ENCODE data around the gene CBX7. TPM values are rescaled to one million over a fixed set of nuclear protein-coding genes. Genes with fewer than 3 reads are reported as not detected.
A peak's percentile ranks its signal among the peaks of the same experiment; 100 is the strongest.

Gene CBX7
- total RNA-seq, 1 donor: 14.5 TPM

DNA sequence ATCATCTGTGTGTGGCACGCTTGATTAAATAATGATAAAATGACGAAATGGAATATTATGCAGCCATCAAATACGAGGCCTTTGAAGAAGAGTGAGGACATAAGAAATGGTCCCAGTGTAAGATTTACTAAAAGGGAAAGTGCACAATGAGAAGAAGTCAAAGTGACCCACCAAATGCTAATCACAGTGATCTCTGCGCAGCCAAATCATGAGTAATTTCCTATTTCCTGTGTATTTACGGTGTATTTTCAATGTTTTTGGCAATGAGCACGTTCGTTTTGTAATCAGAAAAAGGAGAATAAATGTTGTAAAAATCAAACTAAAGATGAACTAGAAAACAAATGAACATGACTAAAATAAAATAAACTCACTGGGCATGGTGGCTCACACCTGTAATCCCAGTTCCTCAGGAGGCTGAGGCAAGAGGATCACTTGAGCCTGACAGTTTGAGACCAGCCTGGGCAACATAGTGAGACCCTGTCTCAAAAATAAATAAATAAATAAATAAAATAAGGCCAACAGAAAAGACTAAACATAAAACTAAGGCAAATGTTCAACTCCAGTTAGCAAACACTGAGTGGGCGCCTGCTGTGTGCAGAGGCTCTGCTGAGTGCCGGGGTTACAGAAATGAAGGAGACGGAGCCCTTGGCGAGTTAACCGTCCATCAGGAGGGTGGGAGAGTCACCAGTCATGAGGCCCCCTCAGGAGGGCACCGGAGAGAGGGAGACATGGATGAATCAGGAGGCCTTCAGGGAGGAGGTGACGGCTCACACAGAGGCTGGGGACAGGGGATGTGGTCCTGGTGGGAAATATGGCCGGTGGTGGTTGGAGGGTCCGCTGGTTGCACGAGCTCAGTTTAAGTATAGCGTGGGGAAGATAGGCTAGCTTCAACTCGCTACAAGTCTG, 26.0 kb upstream of the CBX7 start:
- no peaks in the 10 kb centered on the region for H3K36me3 ChIP-seq (ENCODE audit: insufficient read depth, low read length)
- peaks cover 5% of the 10 kb centered on the region for H3K9me3 ChIP-seq (ENCODE audit: low read depth, low read length)
- no peaks in the 10 kb centered on the region for H3K79me2 ChIP-seq (ENCODE audit: insufficient read depth, low read length)
- H3K4me1 ChIP-seq (ENCODE audit: insufficient read depth, low read length): peaks cover 38% of the 10 kb centered on the region
- no peaks in the 10 kb centered on the region for H4K20me1 ChIP-seq (ENCODE audit: insufficient read depth, low read length)
- no peak overlapping the region for H2AFZ ChIP-seq (ENCODE audit: low read length)
- H3K27ac ChIP-seq (ENCODE audit: low read depth, low read length): no peak overlapping the region
- TF ChIP-seq CTCF (IDR thresholded peaks at IDR 0.05; ENCODE audit: extremely low read depth, low read depth, low read length): no peak
- DNase-seq (ENCODE audit: insufficient read length, low spot score, missing footprints): peak; percentile 90
- H3K4me2 ChIP-seq (ENCODE audit: insufficient read depth, low read length): no peak overlapping the region
- no peaks in the 10 kb centered on the region for H3K27me3 ChIP-seq (ENCODE audit: insufficient read depth, low read length)
- H3K4me3 ChIP-seq (ENCODE audit: insufficient read depth, low read length): no peak overlapping the region

GRCh38 chr22:39177791-39178190, 25.3 kb upstream of the CBX7 start:
- Histone ChIP-seq H4K20me1 (ENCODE audit: insufficient read depth, low read length) (no peaks in the 10 kb centered on the region), H3K36me3 (ENCODE audit: insufficient read depth, low read length) (no peaks in the 10 kb centered on the region), H3K27me3 (ENCODE audit: insufficient read depth, low read length) (no peaks in the 10 kb centered on the region), H3K4me2 (ENCODE audit: insufficient read depth, low read length) (no peak overlapping the region), H2AFZ (ENCODE audit: low read length) (no peak overlapping the region), H3K9me3 (ENCODE audit: low read depth, low read length) (peaks cover 5% of the 10 kb centered on the region), H3K79me2 (ENCODE audit: insufficient read depth, low read length) (no peaks in the 10 kb centered on the region), H3K4me3 (ENCODE audit: insufficient read depth, low read length) (no peak overlapping the region), H3K27ac (ENCODE audit: low read depth, low read length) (no peak overlapping the region), H3K4me1 (ENCODE audit: insufficient read depth, low read length) (peaks cover 38% of the 10 kb centered on the region)
- no peak for DNase-seq (ENCODE audit: insufficient read length, low spot score, missing footprints)
- no peak for TF ChIP-seq CTCF (IDR thresholded peaks at IDR 0.05; ENCODE audit: extremely low read depth, low read depth, low read length)

GRCh38 chr22:39177456-39177775, 24.9 kb upstream of the CBX7 start:
- Histone ChIP-seq H3K4me1 (ENCODE audit: insufficient read depth, low read length) (peaks cover 38% of the 10 kb centered on the region), H3K4me3 (ENCODE audit: insufficient read depth, low read length) (no peak overlapping the region), H3K79me2 (ENCODE audit: insufficient read depth, low read length) (no peaks in the 10 kb centered on the region), H3K27ac (ENCODE audit: low read depth, low read length) (no peak overlapping the region), H3K27me3 (ENCODE audit: insufficient read depth, low read length) (no peaks in the 10 kb centered on the region), H3K36me3 (ENCODE audit: insufficient read depth, low read length) (no peaks in the 10 kb centered on the region), H2AFZ (ENCODE audit: low read length) (no peak overlapping the region), H3K9me3 (ENCODE audit: low read depth, low read length) (peaks cover 5% of the 10 kb centered on the region), H3K4me2 (ENCODE audit: insufficient read depth, low read length) (no peak overlapping the region), H4K20me1 (ENCODE audit: insufficient read depth, low read length) (no peaks in the 10 kb centered on the region)
- TF ChIP-seq CTCF (IDR thresholded peaks at IDR 0.05; ENCODE audit: extremely low read depth, low read depth, low read length): no peak
- no peak for DNase-seq (ENCODE audit: insufficient read length, low spot score, missing footprints)

DNA sequence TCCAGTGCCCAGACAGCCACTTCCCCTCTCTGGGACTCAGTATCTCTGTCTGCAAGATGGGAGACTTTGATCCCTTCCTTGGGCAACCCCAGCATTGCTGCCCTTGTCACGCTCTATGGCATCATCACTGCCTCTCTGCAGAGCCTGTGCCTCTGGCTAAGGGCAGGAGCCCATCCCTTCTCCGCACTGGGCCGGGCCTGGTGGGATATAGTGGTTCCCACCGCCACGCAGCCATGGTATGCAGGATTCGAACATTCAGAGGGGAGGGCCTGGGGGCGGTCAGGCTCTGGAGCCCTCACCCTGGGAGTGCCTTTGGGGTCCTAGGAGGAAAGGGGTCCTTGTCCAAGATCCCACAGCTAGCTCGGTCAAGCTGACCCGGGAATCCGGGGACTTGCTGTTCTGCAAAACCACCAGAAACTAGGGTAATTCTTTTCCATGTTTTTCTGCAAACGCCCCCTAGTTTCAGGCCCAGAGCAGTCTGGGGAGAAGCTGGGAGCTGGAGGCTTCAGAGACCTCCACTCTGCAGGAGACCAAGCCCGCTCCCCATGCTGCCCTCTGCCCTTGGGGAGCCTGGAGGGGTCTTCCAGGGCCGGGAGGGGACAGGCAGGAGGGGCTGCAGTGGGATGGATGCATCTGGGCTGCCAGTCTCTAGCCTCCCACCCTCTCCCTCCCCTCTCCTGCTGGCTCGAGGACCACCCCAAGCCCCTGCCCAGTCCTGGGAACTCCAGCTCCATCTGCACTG, 24.4 kb upstream of the CBX7 start:
- peak; percentile 63 for DNase-seq (ENCODE audit: insufficient read length, low spot score, missing footprints)
- Histone ChIP-seq H2AFZ (ENCODE audit: low read length) (no peak overlapping the region), H3K4me2 (ENCODE audit: insufficient read depth, low read length) (peak overlapping the region; percentile 55)

More for the DNA sequence above, 24.4 kb upstream of the CBX7 start:
- Histone ChIP-seq H3K4me1 (ENCODE audit: insufficient read depth, low read length) (peaks cover 38% of the 10 kb centered on the region), H3K27me3 (ENCODE audit: insufficient read depth, low read length) (no peaks in the 10 kb centered on the region), H3K36me3 (ENCODE audit: insufficient read depth, low read length) (no peaks in the 10 kb centered on the region), H3K27ac (ENCODE audit: low read depth, low read length) (no peak overlapping the region), H4K20me1 (ENCODE audit: insufficient read depth, low read length) (no peaks in the 10 kb centered on the region), H3K9me3 (ENCODE audit: low read depth, low read length) (peaks cover 5% of the 10 kb centered on the region), H3K4me3 (ENCODE audit: insufficient read depth, low read length) (no peak overlapping the region), H3K79me2 (ENCODE audit: insufficient read depth, low read length) (no peaks in the 10 kb centered on the region)
- TF ChIP-seq CTCF (IDR thresholded peaks at IDR 0.05; ENCODE audit: extremely low read depth, low read depth, low read length): no peak

Data from osteoblast (primary cell).